DMS53 treated with DMSO at 0.1 percent for 48 hours (cell line): ENCODE measurements around the gene SIRT7.
A peak's percentile ranks its signal among the peaks of the same experiment; 100 is the strongest.

ENCODE experiments used
- DNase-seq: peaks from one replicate; lab custom pipeline; 2025; ENCODE audit not compliant: unreplicated experiment; lab: John Stamatoyannopoulos, UW

The SIRT7 gene

GRCh38 chr17:81865733-81866439 is 52.1 kb downstream of the SIRT7 start:
- peak; percentile 58 for DNase-seq

- DNase-seq = no peak
These were observed 52.6 kb downstream of the SIRT7 start for GRCh38 chr17:81865358-81865732.

GRCh38 chr17:81863833-81864768 is 53.9 kb downstream of the SIRT7 start:
- DNase-seq = no peak

GRCh38 chr17:81863123-81863675 is 54.8 kb downstream of the SIRT7 start:
- no peak for DNase-seq
